GM21737 (cell line): ENCODE data around the gene CAT.

Source experiments
- ATAC-seq: cut with Tn5 transposase; IDR thresholded peaks from one replicate; pipeline ENCODE4 v1.9.1; 2021; ENCODE audit warnings: mild to moderate bottlenecking, moderate library complexity; ENCODE audit not compliant: unreplicated experiment

The CAT gene

DNA sequence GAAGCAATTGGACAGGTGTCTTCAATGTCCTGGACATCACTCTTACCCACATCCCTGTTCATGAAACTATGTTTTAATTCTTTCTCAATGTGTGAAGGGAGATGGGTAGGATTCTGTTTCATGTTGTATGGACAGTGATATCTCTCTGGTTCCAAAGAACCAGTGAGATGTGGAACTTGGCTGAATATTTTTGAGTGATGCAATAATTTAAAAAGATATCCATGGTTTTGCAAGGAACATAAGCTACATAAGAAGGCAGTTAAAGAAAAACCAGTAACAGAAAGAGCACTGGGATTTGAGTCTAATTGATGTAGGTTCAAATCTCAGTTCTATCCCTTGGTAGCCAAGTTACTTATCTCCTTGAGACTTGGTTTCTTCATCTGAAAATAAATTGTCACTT, 82.5 kb downstream of the CAT start:
- ATAC-seq: no peak
